G401 (cell line): ENCODE data around the gene MMP15. TPM values are rescaled to one million over a fixed set of nuclear protein-coding genes. Genes with fewer than 3 reads are reported as not detected.

ENCODE experiments used
- DNase-seq: peaks from one replicate; pipeline ENCODE4 v3.0.0-alpha.2; 2015; ENCODE audit warnings: low spot score
- in situ Hi-C: cut with HindIII; loops from 2 replicates; pipeline ENCODE4 v1.10.0; 2016; ENCODE audit warnings: low sequenced_read_pairs, mixed read lengths
- total RNA-seq: library from RNA; depleted of rRNA; stranded (reverse); fragments of >200 nt; shearing (Covaris generic); gene quantifications from 2 replicates; pipeline ENCODE4 v1.2.3, GENCODE V29; 2014

MMP15 gene
- total RNA-seq, 1 experiment from 2014 or later, result 3.9 TPM

DNA sequence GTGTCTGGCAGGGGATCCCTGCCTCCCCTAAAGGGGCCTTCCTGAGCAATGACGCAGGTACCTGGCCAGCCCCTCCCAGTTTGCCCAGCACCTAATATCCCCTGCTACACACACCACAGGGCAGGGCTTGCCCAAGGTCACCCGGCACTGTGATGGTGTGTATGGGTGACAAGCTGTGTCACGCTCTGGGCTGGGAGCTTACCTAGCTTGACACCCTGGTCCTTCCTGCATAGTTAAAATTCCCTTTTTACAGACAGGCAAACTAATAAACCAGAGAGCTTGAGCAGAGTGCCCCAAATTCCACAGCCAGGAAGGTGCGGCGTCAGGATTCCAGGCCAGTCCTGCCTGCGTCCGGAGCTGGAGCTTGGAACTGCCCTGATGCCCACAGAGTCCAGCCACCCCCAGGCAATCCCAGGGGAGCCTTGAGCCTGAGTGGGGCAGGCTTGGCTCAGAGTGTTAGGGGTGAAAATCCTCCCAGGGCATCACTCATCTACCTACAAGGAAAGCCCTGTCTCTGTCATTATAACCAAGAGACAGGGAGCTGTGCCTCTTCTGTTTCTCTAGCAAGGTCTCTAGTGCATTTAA, 18.1 kb downstream of the MMP15 start:
- in situ Hi-C loops, result no loop called here

GRCh38 chr16:58044266-58045019, 18.9 kb downstream of the MMP15 start:
- no peak for DNase-seq
- in situ Hi-C loops, result no loop called here

More for the DNA sequence above, 18.1 kb downstream of the MMP15 start:
- no peak for DNase-seq

GRCh38 chr16:58045096-58045495, 19.5 kb downstream of the MMP15 start:
- in situ Hi-C loops, result no loop called here
- DNase-seq, result no peak

GRCh38 chr16:58046054-58046881, 20.7 kb downstream of the MMP15 start:
- in situ Hi-C loops, result no loop called here
- DNase-seq, result no peak

DNA sequence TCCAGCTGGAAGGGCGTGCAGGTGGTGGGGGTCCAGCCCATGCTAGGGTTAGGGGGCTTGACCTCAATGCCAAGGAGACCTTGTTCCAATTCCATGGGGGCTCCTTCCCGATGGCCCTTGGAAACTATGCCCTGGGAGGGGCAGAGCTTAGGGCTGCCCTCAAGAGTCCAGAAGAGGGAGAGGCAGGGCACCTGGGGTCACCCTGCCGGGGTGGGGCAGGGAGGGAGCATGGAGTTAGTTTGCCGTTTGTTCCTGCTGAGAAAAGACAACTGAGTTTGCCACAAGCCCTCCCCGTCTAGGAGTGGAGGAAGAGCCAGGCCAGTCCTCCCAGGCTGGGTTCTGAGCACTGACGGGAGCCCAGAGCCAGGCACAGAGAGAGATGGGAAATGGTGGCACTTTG, 21.4 kb downstream of the MMP15 start:
- in situ Hi-C loops, result no loop called here
- no peak for DNase-seq

DNA sequence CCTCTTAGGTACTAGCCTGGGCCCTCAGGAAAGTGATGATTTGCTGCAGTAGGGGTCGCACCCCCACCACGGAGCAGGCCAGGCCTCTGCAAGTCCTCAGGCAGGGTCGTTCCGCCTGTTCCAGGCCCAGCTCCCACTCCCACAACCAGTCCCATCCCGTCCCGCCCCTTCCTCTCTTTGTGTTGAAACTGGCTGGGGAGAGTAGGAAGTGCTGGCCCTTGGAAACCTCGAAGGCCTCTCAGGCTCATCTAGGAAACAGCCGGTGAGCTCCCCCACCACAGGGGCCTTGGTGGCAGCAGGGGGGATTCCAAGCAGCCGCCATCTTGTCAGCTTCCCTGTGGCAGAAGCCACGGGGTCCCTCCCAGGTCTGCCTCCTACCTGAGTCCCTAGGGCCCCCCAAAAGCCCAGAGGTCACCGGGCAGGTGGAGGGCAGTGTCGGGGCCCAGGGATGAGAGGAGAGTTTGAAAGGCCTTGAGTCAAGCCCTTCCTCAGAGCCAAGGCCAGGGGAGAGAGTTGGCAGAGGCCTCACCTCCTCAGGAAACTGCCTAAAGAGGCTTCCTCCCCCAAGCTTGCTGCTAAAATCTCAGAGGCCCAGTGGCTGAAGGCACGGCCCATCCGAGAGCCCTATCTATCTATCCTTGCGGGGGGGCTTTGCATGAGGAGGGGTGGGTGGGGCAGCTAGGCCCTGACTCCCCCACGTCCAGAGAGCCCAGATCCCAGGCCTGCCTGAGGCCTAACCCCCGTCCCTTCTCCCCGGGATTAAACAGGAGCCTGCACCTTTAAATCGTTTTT, 22.2 kb downstream of the MMP15 start:
- no peak for DNase-seq
- in situ Hi-C loops, result no loop called here

- no peak for DNase-seq
- in situ Hi-C loops, result no loop called here
Measured at GRCh38 chr16:58048494-58049231, 23.1 kb downstream of the MMP15 start.

DNA sequence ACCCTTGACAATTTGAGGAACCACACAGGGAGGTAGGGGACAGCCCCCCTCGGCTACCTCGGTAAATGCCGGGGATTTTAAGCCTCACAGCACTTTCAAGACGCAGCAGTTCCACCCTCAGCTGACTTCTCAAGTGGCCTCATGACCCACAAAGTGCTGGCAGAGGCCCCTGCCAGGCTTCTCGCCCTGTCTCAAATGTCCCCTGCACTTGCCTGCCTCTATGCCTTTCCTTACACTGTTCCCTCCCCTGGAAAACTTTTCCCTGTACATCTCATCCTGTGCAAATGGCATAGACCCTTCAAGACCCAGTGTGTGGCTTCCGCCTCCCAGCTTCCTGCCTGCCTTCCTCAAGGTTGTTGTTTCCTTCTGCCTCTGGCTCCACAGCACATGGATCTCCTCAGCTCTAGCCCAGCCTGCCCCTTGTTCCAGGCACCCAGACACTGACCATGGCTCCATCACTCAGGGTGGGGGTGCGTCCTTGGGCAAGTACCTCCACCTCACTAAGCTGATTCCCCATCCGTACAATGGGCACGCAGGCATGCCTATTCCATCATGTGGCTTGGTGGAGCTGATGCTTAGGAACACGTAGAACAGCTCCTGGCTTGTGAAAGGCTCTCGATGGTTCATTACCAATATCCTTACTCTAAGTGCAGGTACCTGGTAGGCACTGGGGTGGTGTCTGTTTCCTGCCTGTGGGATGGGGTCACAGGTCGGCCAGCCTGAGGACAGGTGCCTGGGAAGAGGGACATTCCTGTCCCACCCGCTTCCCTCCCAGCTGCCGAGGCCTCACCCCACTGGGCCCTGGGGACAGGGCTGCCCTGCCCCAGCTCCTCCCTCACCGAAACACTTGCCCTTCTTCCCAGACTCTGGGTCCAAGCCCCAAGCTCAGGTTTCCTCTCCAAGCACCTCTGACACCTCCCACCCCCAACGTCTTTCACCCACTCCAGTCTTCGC, 24.0 kb downstream of the MMP15 start:
- DNase-seq, result no peak
- in situ Hi-C loops, result no loop called here

GRCh38 chr16:58051296-58051695, 25.7 kb downstream of the MMP15 start:
- in situ Hi-C loops, result no loop called here
- no peak for DNase-seq

- DNase-seq, result no peak
Measured at GRCh38 chr16:58051821-58052603, 26.5 kb downstream of the MMP15 start.

DNA sequence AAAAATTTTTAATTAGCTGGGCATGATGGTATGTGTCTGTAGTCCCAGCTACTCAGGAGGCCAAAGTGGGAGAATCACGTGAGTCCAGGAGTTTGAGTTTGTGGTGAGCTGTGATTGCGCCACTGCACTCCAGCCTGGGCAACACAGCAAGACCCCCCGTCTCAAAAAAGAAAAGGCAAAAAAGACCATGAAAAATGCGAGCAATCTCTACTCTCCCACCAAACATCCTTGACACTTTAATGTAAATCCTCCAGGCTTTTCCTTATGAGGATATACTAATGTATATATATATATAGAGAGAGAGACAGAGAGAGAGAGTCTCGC, 28.1 kb downstream of the MMP15 start:
- in situ Hi-C loops, result no loop called here
- no peak for DNase-seq

More at GRCh38 chr16:58051821-58052603, 26.5 kb downstream of the MMP15 start:
- in situ Hi-C loops, result no loop called here

DNA sequence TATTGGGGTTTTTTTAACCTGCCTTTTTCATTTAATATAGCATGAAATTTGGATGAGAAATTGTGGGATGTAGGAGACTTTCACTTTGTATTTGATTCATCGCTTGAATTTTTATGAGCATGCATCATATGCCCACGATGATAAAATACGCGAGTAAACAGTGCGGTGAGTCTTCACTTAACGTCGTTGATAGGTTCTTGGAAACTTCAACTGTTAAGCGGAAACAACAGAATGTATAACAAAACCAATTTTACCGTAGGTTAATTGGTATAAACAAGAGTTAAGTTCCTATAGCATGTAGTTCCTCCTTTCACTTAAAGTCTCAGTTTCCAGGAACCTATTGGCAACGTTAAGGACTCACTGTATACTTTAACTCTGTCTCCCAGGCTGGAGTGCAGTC, 28.7 kb downstream of the MMP15 start:
- in situ Hi-C loops, result no loop called here

GRCh38 chr16:58056580-58056979, 31.0 kb downstream of the MMP15 start:
- in situ Hi-C loops, result no loop called here
- DNase-seq, result no peak

More for the DNA sequence above, 28.7 kb downstream of the MMP15 start:
- DNase-seq, result no peak

DNA sequence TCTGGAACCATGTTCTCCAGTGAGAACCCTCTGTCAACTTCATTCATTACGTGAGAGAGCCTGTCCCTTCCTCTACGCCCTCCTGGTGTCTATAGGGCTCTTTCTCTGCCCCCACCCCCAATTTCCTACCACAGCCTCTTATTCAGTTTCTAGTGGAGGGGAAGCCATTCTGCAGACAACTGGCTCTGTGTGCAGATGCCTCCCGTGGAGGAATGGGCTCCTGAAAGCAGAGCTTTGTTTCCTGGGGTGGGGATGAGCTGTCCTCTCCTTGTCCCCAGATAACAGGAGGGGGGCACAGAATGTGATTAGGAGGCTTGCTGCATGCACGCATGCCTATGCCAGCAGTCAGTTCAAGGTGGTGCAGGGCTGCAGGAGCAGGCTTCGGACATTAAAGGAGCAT, 31.6 kb downstream of the MMP15 start:
- no peak for DNase-seq
- in situ Hi-C loops, result no loop called here

GRCh38 chr16:58057784-58058183, 32.2 kb downstream of the MMP15 start:
- in situ Hi-C loops, result no loop called here
- no peak for DNase-seq

DNA sequence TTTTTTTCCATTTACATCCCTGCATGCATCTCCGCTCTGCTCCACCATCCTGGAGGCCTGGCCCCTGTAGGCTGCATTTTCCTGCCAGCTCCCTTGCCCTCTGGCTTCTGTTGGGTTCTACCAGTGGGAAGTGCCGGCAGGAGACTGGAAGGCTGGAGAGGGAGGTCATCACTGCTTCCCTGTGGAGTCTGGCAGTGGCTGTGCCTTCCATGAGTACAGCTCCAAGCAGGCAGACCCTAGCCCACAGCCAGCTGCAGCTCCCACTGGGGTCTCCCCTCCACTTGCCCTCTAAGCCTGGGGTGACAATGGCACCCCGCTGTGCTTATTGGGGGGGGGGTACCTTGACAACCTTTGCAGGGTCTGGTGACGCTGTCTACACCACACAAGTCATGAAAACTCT, 37.3 kb downstream of the MMP15 start:
- DNase-seq, result no peak
- in situ Hi-C loops, result no loop called here
